K562 (cell line): ENCODE results near the gene LY6G5B. TPM values are rescaled to one million over a fixed set of nuclear protein-coding genes. Genes with fewer than 3 reads are reported as not detected.

ENCODE experiments used
- ATAC-seq: fragments of 200-7000 bp; cut with Tn5 transposase; 3 replicates; pipeline ENCODE4 v1.9.1; 2020; ENCODE audit warnings: moderate library complexity
- BruUV-seq: library from RNA; stranded (reverse); fragments of 400-500 nt; replicated peaks from 2 replicates; lab custom pipeline; 2021; lab: Mats Ljungman, UMichigan
- CTCF ChIA-PET: fragments of 300-600 bp; formaldehyde crosslinking; extraction: SDS; loops from one replicate; lab custom pipeline; 2021; ENCODE audit warnings: low intra/inter-chr PET ratio; lab: Yijun Ruan, JAX
- POLR2A ChIA-PET: fragments of 300-600, 350-650 bp; sonication (Branson Sonifier 250); formaldehyde crosslinking; extraction: SDS; loops from one replicate; lab custom pipeline; 2021; ENCODE audit warnings: antibody characterized with exemption, inconsistent platforms; lab: Yijun Ruan, JAX
- DNase-seq, 4 experiments: peaks; one replicate each; pipeline versions ENCODE4 v3.0.0 to v3.0.0-alpha.2; 2011 to 2018; ENCODE audit warnings: low spot score in 3 of 4, mixed read lengths in 3 of 4; ENCODE audit errors: extremely low read depth in 1 of 4
- FAIRE-seq: peaks from 2 replicates; lab custom pipeline; 2011; peaks lifted over from hg19 to GRCh38; lab: Jason Lieb, UNC
- H2AFZ ChIP-seq: 2 replicates; pipeline ENCODE4 v1.6.0; 2011; ENCODE audit warnings: low read depth, low read length, control low read depth, inconsistent platforms
- H3K27ac ChIP-seq: fragments of 200-600 bp; 3 replicates; pipeline ENCODE4 v1.8.0; 2011; ENCODE audit warnings: low read depth, mild to moderate bottlenecking, control low read depth, inconsistent platforms, low read length, moderate library complexity, mixed read lengths; ENCODE audit errors: extremely low read depth
- H3K27me3 ChIP-seq, 2 experiments: fragments of 300-600 bp in 1 of 2; 2 replicates in 1 of 2; 3 replicates in 1 of 2; pipeline versions ENCODE4 v1.6.0 to v1.8.0; 2011; ENCODE audit warnings: inconsistent platforms in 2 of 2, low read length in 2 of 2, mild to moderate bottlenecking in 1 of 2, mixed read lengths in 1 of 2, moderate library complexity in 1 of 2; ENCODE audit not compliant: control insufficient read depth in 2 of 2, insufficient read depth in 2 of 2
- H3K36me3 ChIP-seq: fragments of 300-600 bp; 3 replicates; pipeline ENCODE4 v1.8.0; 2011; ENCODE audit warnings: mild to moderate bottlenecking, low read length, inconsistent platforms; ENCODE audit not compliant: control insufficient read depth, insufficient read depth
- H3K4me1 ChIP-seq, 2 experiments: fragments of 200-600 bp in 1 of 2; replicated peaks in 1 of 2; 2 replicates in 1 of 2; 3 replicates in 1 of 2; pipeline versions ENCODE4 v1.5.1 to v1.8.0; 2011; ENCODE audit warnings: inconsistent platforms in 2 of 2, low read length in 2 of 2, mild to moderate bottlenecking in 1 of 2, mixed read lengths in 1 of 2, moderate library complexity in 1 of 2; ENCODE audit not compliant: control insufficient read depth in 2 of 2, insufficient read depth in 2 of 2
- H3K4me2 ChIP-seq: 2 replicates; pipeline ENCODE4 v1.6.1; 2011; ENCODE audit warnings: low read length, control low read depth, inconsistent platforms, mixed read lengths; ENCODE audit not compliant: insufficient read depth
- H3K4me3 ChIP-seq: fragments of 200-600 bp; sonication (generic), shearing (Covaris generic); 2 replicates; pipeline ENCODE4 v1.5.1; 2016; ENCODE audit warnings: control low read depth, inconsistent platforms
- H3K79me2 ChIP-seq: fragments of 200-600 bp; 3 replicates; pipeline ENCODE4 v1.8.0; 2011; ENCODE audit warnings: low read length, inconsistent platforms; ENCODE audit not compliant: control insufficient read depth, insufficient read depth
- H3K9ac ChIP-seq, 2 experiments: 2 replicates each; pipeline versions ENCODE4 v1.6.0 to v1.6.1; 2011; ENCODE audit warnings: low read depth in 2 of 2, low read length in 2 of 2, control low read depth in 1 of 2, inconsistent platforms in 1 of 2, mild to moderate bottlenecking in 1 of 2, mixed read lengths in 1 of 2; ENCODE audit not compliant: insufficient read depth in 1 of 2
- H3K9me1 ChIP-seq: one replicate; pipeline ENCODE4 v1.6.0; 2011; ENCODE audit warnings: inconsistent platforms, mild to moderate bottlenecking, low read length, moderate library complexity; ENCODE audit not compliant: control insufficient read depth, insufficient read depth
- H3K9me3 ChIP-seq: replicated peaks from 2 replicates; pipeline ENCODE4 v1.5.1; 2011; ENCODE audit warnings: low read depth, low read length, inconsistent platforms; ENCODE audit not compliant: control insufficient read depth, insufficient read depth
- H4K20me1 ChIP-seq: replicated peaks from 2 replicates; pipeline ENCODE4 v1.6.1; 2011; ENCODE audit warnings: low read length, inconsistent platforms, mixed read lengths; ENCODE audit not compliant: control insufficient read depth, insufficient read depth
- ARID1B ChIP-seq: fragments of 450-650 bp; IDR thresholded peaks from 2 replicates; pipeline ENCODE4 v1.6.1; 2016; ENCODE audit warnings: antibody characterized with exemption, mild to moderate bottlenecking, inconsistent platforms
- BCOR ChIP-seq: fragments of 450-650 bp; IDR thresholded peaks from 2 replicates; pipeline ENCODE4 v1.6.1; 2016
- CREB1 ChIP-seq, 2 experiments: sonication (generic) in 1 of 2; formaldehyde crosslinking in 1 of 2; IDR thresholded peaks; 2 replicates each; pipeline versions ENCODE4 v1.6.1 to v1.8.0; 2012 to 2022; ENCODE audit warnings: inconsistent platforms in 1 of 2, mild to moderate bottlenecking in 1 of 2, missing genetic modification reagents in 1 of 2, moderate library complexity in 1 of 2
- JUND ChIP-seq, 2 experiments: IDR thresholded peaks; 2 replicates in 1 of 2; 3 replicates in 1 of 2; pipeline ENCODE4 v1.6.1; 2011; ENCODE audit warnings: borderline replicate concordance in 2 of 2, low read depth in 2 of 2, low read length in 2 of 2, improper control_type of control experiment in 1 of 2, missing biosample characterization in 1 of 2, missing genetic modification characterization in 1 of 2, missing genetic modification reagents in 1 of 2
- PML ChIP-seq: IDR thresholded peaks from 2 replicates; pipeline ENCODE4 v1.6.1; 2012; ENCODE audit warnings: low read length, inconsistent platforms
- SAP30 ChIP-seq: fragments of 200-600 bp; sonication (generic); IDR thresholded peaks from 2 replicates; pipeline ENCODE4 v1.6.1; 2012; ENCODE audit warnings: borderline replicate concordance, low read depth, mild to moderate bottlenecking, moderate library complexity, low read length, control low read depth, inconsistent platforms; ENCODE audit not compliant: insufficient read depth, poor library complexity, severe bottlenecking
- SIN3B ChIP-seq: fragments of 450-650 bp; IDR thresholded peaks from 2 replicates; pipeline ENCODE4 v1.6.1; 2017; ENCODE audit warnings: low read depth, mild to moderate bottlenecking, moderate library complexity
- SMAD4 ChIP-seq: fragments of 250-450 bp; sonication (Bioruptor Pico); conservative IDR thresholded peaks from 2 replicates; pipeline ENCODE4 v1.8.0; 2021; ENCODE audit warnings: inconsistent platforms, mild to moderate bottlenecking, moderate library complexity
- ZBTB12 ChIP-seq: fragments of 250-450 bp; sonication (Bioruptor Pico); IDR thresholded peaks from 2 replicates; pipeline ENCODE4 v1.4.0; 2020
- ZNF431 ChIP-seq: sonication (generic); formaldehyde crosslinking; IDR thresholded peaks from 2 replicates; pipeline ENCODE4 v1.8.0; 2022; ENCODE audit warnings: mild to moderate bottlenecking, missing genetic modification reagents
- ZNF740 ChIP-seq, 3 experiments: fragments of 200-800 bp in 1 of 3; sonication (Bioruptor generic) in 1 of 3; sonication (generic) in 1 of 3; formaldehyde crosslinking in 1 of 3; IDR thresholded peaks; 2 replicates each; pipeline versions ENCODE4 v1.6.1 to v1.8.0; 2016 to 2022; ENCODE audit warnings: mild to moderate bottlenecking in 2 of 3, missing compliant biosample characterization in 2 of 3, missing genetic modification characterization in 2 of 3, missing genetic modification reagents in 1 of 3
- WGBS: fragments of 100-300 bp; shearing (Covaris generic); methylation state at CpG from one replicate; pipeline ENCODE4 v1.1.6; 2016; ENCODE audit warnings: low coverage, mixed read lengths; ENCODE audit not compliant: insufficient coverage; ENCODE audit errors: missing lambda C conversion rate; 5-methylcytosine and 5-hydroxymethylcytosine counted together
- in situ Hi-C: fragments of 300-500 bp; cut with MboI; formaldehyde crosslinking; loops from 4 replicates; pipeline ENCODE4 v1.15.0; 2018; ENCODE audit warnings: inconsistent platforms, mixed read lengths
- intact Hi-C: fragments of 100-400 bp; cut with micrococcal nuclease; formaldehyde crosslinking; loops from 2 replicates; pipeline ENCODE4 v1.14.2; 2022
- polyA plus RNA-seq, 8 experiments: library from polyadenylated mRNA; depleted of rRNA in 4 of 8; stranded (reverse) in 5 of 8; unstranded in 3 of 8; fragments of >200 nt; fragmentation: Nextera tagmentation in 2 of 8; fragmentation: Illumina TruSeq in 1 of 8; extraction: Ambion mirVana in 2 of 8; extraction: Trizol in 1 of 8; gene quantifications; 2 replicates each; pipeline versions ENCODE4 v1.2.1 to v1.2.3, GENCODE V29; 2011 to 2014; ENCODE audit warnings: inconsistent platforms in 1 of 8, missing spikeins in 1 of 8
- total RNA-seq, 7 experiments: library from RNA; depleted of rRNA in 6 of 7; stranded (reverse); fragments of >200 nt in 6 of 7; fragmentation: Illumina TruSeq in 2 of 7; extraction: Trizol in 2 of 7; gene quantifications; 2 replicates each; pipeline versions ENCODE4 v1.2.1 to v1.2.3, GENCODE V29; 2011 to 2021; ENCODE audit warnings: low replicate concordance in 1 of 7
- TF ChIP-seq, protein P1 (sequence below): fragments of 450-650 bp; formaldehyde crosslinking; conservative IDR thresholded peaks from 2 replicates; pipeline ENCODE4 v1.4.0; 2022; ENCODE audit warnings: mild to moderate bottlenecking, missing genetic modification characterization
- TF ChIP-seq, protein P2 (sequence below): fragments of 450-650 bp; IDR thresholded peaks from 2 replicates; pipeline ENCODE4 v1.6.1; 2018; ENCODE audit warnings: mild to moderate bottlenecking, low read depth; ENCODE audit not compliant: partially characterized antibody

The LY6G5B gene
- total and polyA plus RNA-seq, 9 of the 15 experiments (the other 6 are each of a cell fraction or from before 2014, with no cell fraction given): 6.0 to 27.0 (median 7.5) TPM

GRCh38 chr6:31657406-31658157 is 12.2 kb upstream of the LY6G5B start:
- in situ Hi-C loops (no loop called here), intact Hi-C loops (no loop called here)
- Histone ChIP-seq H3K9me3 (no peaks in the 10 kb centered on the region), H3K4me1 (peaks cover 41 to 56% of the 10 kb centered on the region in 2 experiments), H3K36me3 (peaks cover 50% of the 10 kb centered on the region), H3K27ac (peak overlapping the region; percentile 80; the same call in 1 of the 3 replicates), H3K9ac (peak overlapping the region; percentile 80 to 89; a peak in 3 of 4 replicates), H3K79me2 (peaks cover 78% of the 10 kb centered on the region), H4K20me1 (peaks cover 8% of the 10 kb centered on the region; the same call in 1 of the 2 replicates), H3K4me2 (peak overlapping the region; percentile 54), H3K27me3 (no peaks in the 10 kb centered on the region), H2AFZ (no peak overlapping the region), H3K4me3 (no peak overlapping the region), H3K9me1 (no peaks in the 10 kb centered on the region)
- peak in 2 of 4 experiments; percentile 66 to 69 for DNase-seq
- FAIRE-seq: no peak
- no peak for ATAC-seq
- CTCF ChIA-PET: no interaction called here
- BruUV-seq: no TSS peak
- POLR2A ChIA-PET: interaction anchor here (0.6 to 9.8 kb wide), 16 partner anchors 10 to 245 kb away, joined by 3 to 182 read pairs (median 4); partner anchors contain the start of genes CLIC1, DDAH2, LSM2 and LY6G5B
- WGBS: 55% methylated on average over 6 of the region's 6 CpGs
- peak; percentile 35; the same call in 1 of the 2 replicates for TF ChIP-seq ZBTB12
- no peak for TF ChIP-seq SIN3B
- TF ChIP-seq CREB1 (IDR thresholded peaks at IDR 0.05): peak; percentile 87
- peak; percentile 62; the same call in 1 of the 2 replicates for TF ChIP-seq CREB1 (CRISPR knock-in tag; IDR thresholded peaks at IDR 0.05)
- peak; percentile 42; the same call in 1 of the 2 replicates for TF ChIP-seq ZNF431 (CRISPR knock-in tag)
- TF ChIP-seq, protein P1, sequence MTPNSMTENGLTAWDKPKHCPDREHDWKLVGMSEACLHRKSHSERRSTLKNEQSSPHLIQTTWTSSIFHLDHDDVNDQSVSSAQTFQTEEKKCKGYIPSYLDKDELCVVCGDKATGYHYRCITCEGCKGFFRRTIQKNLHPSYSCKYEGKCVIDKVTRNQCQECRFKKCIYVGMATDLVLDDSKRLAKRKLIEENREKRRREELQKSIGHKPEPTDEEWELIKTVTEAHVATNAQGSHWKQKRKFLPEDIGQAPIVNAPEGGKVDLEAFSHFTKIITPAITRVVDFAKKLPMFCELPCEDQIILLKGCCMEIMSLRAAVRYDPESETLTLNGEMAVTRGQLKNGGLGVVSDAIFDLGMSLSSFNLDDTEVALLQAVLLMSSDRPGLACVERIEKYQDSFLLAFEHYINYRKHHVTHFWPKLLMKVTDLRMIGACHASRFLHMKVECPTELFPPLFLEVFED: 0 out of 2 replicates have a peak, but pooled peaks have one; percentile 12
- no peak for TF ChIP-seq BCOR
- no peak for TF ChIP-seq ARID1B
- TF ChIP-seq ZNF740 (CRISPR knock-in tag; IDR thresholded peaks at IDR 0.05): 0 out of 2 replicates have a peak, but pooled peaks have one; percentile 43
- TF ChIP-seq ZNF740 (tag; IDR thresholded peaks at IDR 0.05): no peak
- TF ChIP-seq, protein P2, sequence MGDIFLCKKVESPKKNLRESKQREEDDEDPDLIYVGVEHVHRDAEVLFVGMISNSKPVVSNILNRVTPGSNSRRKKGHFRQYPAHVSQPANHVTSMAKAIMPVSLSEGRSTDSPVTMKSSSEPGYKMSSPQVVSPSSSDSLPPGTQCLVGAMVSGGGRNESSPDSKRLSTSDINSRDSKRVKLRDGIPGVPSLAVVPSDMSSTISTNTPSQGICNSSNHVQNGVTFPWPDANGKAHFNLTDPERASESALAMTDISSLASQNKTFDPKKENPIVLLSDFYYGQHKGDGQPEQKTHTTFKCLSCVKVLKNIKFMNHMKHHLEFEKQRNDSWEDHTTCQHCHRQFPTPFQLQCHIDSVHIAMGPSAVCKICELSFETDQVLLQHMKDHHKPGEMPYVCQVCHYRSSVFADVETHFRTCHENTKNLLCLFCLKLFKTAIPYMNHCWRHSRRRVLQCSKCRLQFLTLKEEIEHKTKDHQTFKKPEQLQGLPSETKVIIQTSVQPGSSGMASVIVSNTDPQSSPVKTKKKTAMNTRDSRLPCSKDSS: no peak
- peak; percentile 41; the same call in 1 of the 2 replicates for TF ChIP-seq JUND (IDR thresholded peaks at IDR 0.05; ENCODE audit: borderline replicate concordance, low read depth, low read length)
- TF ChIP-seq JUND (tag; IDR thresholded peaks at IDR 0.05; ENCODE audit: borderline replicate concordance, low read depth, low read length): no peak
- TF ChIP-seq SAP30: no peak
- peak; percentile 35; the same call in 1 of the 2 replicates for TF ChIP-seq SMAD4 (CRISPR knock-in tag)
- 0 out of 2 replicates have a peak, but pooled peaks have one; percentile 43 for TF ChIP-seq PML
